ENCODE measurements around the gene NACC2.

Gene NACC2

DNA sequence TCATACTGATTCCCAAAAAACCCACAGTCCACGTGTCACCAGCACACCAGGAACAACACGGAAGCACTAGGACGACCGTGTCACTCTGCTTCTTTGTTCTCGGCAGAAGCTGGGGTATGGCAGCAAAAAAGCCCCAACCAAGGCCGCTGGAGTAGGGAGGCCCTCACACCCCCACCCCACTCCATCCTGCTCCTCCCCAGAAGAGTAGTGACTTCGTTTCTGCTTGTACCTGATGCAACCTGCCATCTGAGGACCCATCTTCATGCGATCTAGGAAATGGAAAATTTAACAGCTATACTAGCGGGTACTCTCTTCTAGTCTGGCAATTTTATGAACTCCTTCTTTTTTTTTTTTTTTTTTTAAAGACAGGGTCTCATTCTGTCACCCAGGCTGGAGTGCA lies 137.7 kb downstream of the NACC2 start:
- TF ChIP-seq, protein P1, sequence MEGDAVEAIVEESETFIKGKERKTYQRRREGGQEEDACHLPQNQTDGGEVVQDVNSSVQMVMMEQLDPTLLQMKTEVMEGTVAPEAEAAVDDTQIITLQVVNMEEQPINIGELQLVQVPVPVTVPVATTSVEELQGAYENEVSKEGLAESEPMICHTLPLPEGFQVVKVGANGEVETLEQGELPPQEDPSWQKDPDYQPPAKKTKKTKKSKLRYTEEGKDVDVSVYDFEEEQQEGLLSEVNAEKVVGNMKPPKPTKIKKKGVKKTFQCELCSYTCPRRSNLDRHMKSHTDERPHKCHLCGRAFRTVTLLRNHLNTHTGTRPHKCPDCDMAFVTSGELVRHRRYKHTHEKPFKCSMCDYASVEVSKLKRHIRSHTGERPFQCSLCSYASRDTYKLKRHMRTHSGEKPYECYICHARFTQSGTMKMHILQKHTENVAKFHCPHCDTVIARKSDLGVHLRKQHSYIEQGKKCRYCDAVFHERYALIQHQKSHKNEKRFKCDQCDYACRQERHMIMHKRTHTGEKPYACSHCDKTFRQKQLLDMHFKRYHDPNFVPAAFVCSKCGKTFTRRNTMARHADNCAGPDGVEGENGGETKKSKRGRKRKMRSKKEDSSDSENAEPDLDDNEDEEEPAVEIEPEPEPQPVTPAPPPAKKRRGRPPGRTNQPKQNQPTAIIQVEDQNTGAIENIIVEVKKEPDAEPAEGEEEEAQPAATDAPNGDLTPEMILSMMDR (IDR thresholded peaks at IDR 0.05; ENCODE audit: insufficient read depth, low read length, poor library complexity, severe bottlenecking), result no peak
- no peak overlapping the region for H3K4me3 ChIP-seq (replicated peaks; ENCODE audit: low read depth, low read length)
- DNase-seq (ENCODE audit: extremely low read depth, insufficient read length), result no peak
- peaks cover 1% of the 10 kb centered on the region for H3K36me3 ChIP-seq (ENCODE audit: control insufficient read depth, insufficient read depth, low read length)
- H3K27me3 ChIP-seq (replicated peaks; ENCODE audit: control insufficient read depth, insufficient read depth, low read length), result no peaks in the 10 kb centered on the region

DNA sequence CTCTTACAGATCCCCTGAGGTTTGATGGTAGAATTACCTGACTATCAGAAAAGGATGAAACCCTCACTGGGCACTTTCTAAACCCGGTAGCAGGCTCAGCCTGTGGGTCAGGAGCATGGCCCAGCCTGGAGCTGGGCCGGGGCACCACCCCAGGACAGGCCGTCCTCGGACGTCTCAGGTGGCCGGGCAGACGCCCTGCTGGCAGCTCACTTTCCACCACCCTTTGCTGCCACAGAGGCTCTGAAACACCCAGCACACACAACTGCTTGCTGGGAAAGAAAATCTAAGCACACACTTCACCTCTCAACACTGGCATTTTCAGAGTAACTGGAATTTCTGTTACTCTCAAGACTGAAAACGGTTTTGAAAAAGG lies 138.3 kb downstream of the NACC2 start:
- Histone ChIP-seq H3K27me3 (replicated peaks; ENCODE audit: control insufficient read depth, insufficient read depth, low read length) (no peaks in the 10 kb centered on the region), H3K4me3 (replicated peaks; ENCODE audit: low read depth, low read length) (no peak overlapping the region), H3K36me3 (ENCODE audit: control insufficient read depth, insufficient read depth, low read length) (peaks cover 6% of the 10 kb centered on the region)
- TF ChIP-seq, protein P1 (IDR thresholded peaks at IDR 0.05; ENCODE audit: insufficient read depth, low read length, poor library complexity, severe bottlenecking), result no peak
- DNase-seq (ENCODE audit: extremely low read depth, insufficient read length), result no peak

Measured in GM06990 (cell line).